Hematopoietic multipotent progenitor cell treated with erythropoietin and hydrocortisone succinate and interleukin-3 and kit ligand, for 17 days (in vitro differentiated cells): ENCODE data around the gene MIS18A.
"Not testable (repeated sequence)": the region's sequence is repeated elsewhere in the genome, so short reads cannot be mapped to it uniquely, and the experiment has no call there.

Experiments used
- DNase-seq: peaks from one replicate; pipeline ENCODE4 v3.0.0-alpha.2; 2015; ENCODE audit warnings: low spot score

MIS18A gene, protein sequence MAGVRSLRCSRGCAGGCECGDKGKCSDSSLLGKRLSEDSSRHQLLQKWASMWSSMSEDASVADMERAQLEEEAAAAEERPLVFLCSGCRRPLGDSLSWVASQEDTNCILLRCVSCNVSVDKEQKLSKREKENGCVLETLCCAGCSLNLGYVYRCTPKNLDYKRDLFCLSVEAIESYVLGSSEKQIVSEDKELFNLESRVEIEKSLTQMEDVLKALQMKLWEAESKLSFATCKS

DNA sequence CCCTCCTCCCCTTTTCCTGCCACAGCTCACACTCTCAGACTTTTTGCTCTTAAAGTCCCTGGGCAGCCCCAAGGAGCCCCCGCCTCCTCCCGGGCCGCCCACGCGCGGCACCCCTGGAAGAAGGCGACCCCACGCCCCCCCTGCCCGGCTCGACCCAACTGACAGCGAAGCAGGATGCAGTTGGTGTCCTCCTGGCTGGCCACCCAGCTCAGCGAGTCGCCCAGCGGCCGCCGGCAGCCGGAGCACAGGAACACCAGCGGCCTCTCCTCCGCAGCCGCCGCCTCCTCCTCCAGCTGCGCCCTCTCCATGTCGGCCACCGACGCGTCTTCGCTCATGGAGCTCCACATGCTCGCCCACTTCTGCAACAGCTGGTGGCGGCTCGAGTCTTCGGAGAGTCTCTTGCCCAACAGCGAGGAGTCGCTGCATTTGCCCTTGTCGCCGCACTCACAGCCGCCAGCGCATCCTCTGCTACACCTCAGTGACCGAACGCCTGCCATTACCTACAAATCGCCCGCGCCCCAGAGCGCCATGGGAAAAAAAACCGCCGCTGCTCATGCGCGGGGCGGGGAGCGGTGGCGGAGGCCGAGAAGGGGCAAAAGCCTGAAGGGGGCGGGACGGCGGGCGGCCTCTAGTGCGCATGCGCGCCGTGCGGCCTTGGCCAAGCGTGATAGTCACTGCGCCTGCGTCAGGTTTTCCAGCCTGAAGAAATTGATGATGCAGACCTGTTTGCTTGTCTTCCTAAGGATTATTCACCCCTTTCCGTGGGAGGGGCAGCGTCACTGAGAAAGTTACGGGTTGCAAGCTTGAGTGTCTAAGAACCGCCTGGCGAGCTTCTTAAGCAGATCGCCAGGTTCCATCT is at the start of gene MIS18A:
TSS of gene MIS18A (minus strand) at position 532 of the 859 bp plus-strand sequence. CDS start at position 497, 35 bp downstream.
- DNase-seq = peak; percentile 99

DNA sequence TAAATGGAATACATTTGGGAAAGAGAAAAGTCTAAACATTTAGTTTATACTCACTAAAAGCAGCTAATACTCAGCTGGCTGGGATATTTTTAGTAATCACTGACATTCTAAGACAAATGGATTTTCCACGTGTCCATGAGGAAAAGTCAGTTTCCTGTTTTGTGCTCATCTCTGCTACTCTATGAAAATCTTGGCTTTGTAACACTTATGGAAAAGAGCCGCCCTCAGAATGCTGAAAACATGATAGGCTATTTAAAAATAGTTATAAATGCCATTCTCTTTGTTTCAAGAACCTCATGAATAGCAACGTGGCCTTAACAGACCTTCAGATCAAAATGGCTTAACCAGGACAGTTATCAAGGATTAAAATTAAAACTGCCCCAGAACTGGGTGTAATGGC is 49.7 kb upstream of the MIS18A start:
- no peak for DNase-seq

DNA sequence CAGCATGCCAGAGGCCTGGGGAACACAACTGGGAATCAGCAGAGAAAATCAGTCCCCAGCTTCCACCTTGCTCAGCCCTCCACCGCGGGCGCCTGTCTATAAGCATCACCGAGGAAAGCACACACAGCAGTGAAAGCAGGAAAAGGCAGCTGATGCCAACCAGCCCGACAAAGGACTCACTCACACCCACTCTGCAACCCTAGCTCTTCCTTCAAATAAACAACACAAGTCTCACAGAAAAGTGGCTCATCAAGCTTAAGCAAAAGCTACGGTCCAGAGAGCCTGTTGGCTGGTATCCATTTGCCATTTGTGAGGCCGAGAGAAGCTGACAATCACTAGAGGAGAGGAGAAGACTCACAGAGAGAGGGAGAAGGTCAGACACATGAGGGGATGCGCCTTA is 46.9 kb upstream of the MIS18A start:
- DNase-seq = no peak

DNA sequence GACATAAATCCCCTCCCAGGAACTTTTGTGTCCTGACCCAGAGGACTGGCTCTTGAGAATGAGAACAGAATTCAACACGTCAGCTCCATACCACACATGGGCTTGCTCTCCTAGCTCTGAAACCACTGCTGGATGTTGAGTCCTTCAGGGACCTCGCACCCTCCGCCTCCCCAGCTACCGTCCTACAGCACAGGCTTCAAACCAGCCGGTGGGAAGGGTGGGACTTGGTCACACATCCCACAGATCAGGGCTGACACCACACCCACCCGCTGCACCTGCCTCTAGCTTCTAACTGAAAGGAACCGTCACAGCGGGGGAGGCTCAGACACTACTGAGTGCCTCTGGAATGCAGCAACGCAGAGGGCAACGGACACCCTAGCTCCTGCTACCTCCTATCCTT is 43.8 kb upstream of the MIS18A start:
- DNase-seq = no peak

DNA sequence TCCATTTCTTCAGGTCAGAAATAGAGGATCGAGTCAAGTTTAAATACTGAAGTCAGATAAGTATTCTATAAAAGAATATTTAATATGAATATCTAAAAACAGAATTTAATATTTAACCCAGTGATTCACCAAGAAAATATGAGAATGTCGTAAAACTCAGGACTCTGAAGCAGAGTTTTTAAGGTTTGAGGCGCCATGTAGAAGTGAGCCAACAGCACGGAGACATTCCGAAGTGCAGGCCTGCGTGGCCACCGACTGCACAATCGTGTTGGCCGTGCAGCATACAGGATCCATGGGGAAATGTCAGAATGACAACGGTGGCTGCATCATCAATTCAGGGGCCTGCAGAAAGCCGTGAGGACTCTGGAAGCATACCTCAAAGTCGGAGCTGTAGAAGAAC is 43.3 kb upstream of the MIS18A start:
- DNase-seq = no peak

DNA sequence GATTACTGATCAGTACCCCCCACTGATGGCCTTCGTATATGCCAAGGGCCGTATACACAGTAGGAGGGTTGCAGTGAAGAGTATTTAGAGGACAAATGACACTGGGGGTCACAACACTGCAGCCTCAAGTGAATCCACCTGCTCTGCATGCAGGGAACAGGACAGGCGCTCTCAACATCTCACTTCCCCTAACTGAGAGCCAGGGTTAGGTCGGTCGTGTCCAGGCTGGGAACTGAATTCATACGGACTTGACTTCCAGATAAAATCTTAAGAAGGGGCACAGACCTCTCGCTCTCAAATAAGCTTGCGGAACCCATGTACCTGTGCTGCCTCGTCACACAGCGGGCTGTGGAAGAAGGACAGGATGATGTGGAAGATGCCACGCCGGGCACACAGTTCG is 42.6 kb upstream of the MIS18A start:
- no peak for DNase-seq

DNA sequence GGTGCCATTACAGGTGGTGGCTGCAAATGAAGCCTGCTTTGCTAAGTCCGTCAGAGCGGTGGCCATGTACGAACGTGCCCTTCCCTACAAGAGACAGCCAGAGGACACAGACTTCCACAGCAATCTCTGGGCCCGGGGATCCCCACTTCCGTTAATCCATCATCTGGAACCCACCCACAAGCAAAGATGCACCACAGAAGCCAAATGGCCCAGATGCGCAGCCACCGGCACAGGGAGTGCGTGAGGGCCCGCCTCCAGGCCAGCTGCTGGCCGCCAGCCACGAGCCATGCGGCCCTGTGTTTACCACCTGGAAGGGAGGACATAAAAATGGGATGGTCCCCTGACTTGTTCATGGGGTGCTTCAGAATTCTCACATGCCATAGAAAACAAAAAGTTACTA is 41.9 kb upstream of the MIS18A start:
- DNase-seq = no peak

DNA sequence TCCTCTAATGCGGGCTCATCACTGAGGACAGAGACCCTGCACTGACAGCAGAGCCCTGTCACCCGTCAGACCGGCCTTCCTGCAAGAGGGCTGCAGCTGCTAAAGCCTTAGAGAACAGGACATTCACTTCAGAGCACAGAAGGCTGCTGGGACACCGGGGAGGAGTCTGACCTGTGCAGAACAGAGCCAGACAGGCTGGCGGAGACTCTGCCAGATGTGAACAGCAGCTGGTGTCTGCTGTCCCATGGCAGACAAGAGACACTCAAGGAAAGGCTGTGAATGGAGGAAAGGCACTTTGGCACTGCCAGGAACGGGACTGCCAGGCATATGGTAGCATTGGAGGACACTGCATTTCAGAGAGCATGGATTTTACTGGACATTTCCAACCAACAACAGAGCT is 41.2 kb upstream of the MIS18A start:
- no peak for DNase-seq

DNA sequence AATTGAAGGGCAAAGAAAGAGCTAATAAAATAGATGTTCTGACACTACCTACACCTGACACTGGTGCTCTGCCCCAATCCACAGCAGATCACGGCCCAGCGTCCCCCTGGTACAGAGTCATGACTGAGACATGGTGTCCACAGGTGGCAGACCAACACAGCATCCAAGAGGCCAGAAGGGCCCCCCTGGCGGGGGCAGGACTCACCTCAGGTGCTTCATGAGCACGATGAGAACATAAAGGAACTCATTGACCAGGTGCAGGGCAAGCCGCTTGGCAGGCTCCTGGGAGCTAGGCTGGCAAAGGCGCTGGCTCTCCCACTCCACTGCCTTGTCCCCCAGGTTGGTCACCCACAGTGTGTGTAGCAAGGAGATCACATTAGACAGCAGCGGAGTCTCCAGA is 40.2 kb upstream of the MIS18A start:
- DNase-seq = no peak

DNA sequence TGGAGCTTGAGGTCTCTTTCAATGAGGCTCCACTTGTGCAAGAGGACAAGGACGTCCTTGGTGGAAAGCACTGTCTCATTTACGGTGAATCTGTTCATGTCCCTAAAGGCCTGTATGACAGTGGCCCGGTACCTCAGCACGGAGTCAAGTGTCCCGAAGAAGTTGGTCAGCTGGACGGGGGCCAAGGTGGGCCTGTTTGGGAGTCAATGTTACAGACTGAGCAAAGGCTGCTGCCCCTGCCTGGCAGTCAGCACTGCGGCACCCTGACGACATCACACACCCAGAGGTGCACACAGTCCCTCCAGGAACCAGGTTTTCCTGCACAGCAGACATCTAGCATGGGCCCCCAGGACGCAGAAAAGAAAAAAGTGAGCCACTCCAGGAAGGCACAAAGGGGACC is 38.9 kb upstream of the MIS18A start:
- DNase-seq = no peak

DNA sequence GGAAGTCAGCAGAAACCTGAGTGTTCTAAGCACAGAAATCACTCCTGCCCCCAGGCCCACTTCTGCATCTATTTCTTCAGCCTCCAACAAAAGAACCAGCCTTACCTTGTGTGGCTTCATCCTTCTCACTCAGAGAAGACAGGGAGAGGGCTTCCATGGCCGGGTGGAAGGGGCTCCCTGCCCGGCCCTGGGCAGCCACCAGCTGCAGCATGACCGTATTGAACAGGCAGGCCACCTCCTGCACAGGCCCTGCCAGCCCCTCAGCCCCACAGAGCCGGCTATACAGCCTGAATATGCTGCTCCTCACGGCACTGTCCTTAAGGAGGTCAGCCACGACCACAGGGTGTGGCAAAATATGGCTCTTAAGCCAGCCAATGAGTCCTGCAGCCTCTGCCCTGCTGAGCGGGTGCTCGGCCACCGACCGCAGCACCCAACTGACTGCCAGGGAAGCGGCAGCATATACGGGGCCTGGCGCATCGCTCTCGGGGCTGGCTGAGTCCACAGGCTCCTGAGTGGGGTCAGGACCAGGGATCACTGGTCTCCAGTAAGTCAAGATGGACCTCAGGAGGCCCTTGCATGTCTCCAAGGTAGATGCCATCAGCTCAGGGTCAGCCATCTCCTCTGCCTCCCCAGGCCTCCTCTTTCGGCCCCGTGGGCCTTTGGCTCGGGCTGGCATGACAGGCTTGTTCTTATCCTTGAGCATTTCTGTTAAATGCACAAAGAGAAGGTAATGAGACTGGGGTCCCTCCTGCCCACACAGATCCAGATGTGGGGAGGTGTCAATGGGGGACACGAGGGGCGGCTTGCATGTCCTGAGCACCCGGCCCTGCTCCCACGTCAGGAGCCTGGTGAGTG is 37.7 kb upstream of the MIS18A start:
- DNase-seq = no peak

DNA sequence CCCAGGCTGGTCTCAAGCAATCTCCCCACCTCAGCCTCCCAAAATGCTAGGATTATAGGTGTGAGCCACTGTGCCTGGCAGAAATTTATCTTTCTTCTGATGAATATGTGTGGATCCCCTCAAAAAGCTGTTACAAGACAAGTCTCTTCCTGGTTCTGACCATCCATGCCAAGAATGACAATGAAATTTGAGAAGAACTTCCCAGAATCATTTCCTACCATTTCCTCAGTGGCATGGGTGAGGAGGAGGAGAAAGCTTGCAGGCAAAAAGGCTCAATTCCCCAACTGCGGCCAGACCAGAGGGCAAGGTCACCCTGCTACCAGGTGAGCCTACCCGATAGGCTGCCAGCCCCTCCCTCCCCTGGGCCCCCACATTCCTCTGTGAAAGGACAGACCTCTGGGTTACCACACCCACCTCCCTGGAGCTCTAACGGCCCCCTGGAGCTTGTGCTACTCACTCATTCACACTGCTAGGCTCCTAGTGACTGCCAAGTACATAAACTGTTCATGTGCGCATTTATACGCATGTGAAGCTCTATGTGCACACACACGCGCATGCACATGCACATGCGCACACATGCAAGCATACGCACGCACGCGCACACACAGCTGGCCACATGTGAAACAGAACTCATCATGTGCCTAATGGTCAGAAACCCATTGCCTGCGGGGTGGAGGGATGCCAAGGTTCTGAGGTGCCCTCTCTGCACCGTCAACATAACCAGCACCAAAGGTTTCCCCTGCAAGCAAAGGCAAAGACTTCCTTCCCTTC is 36.8 kb upstream of the MIS18A start:
- no peak for DNase-seq

DNA sequence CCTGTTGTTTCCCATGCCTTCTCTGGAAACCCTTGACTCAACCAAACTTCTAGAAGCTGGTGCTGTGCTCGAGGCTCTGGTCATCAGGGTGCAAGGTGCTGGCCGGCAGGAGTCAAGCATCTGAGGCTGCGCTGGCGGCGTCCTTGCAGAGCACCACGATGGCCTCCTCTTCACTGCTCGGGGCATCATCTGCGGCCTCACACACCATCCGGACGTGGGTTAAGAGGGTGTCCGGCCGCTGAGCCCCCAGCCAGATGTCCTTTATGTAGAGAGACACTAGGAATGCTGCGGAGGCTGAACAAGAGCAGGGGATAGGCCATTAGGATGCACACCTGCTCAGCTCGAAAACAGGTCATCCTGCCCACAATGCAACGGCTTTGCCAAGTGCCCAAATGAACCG is 36.0 kb upstream of the MIS18A start:
- DNase-seq = no peak

DNA sequence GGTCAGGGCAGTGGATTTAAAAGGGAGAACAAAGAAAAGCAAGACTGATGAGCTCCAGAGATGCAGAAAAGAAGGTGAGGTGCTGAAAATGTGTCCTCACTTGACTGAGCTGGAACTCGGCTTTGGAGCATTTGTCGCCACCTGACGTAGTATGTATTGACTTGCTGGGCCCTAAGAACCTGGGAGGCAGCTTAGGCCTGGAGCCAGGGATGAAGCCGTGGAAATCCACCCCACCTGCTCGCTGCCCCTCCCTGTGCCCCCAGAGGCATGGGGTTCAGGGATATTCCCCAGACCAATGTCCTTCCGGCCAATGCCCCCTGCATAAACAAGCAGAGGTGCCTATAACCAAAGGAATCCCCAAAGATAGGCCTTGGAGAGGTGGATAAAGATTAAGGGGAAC is 34.1 kb upstream of the MIS18A start:
- DNase-seq = no peak

DNA sequence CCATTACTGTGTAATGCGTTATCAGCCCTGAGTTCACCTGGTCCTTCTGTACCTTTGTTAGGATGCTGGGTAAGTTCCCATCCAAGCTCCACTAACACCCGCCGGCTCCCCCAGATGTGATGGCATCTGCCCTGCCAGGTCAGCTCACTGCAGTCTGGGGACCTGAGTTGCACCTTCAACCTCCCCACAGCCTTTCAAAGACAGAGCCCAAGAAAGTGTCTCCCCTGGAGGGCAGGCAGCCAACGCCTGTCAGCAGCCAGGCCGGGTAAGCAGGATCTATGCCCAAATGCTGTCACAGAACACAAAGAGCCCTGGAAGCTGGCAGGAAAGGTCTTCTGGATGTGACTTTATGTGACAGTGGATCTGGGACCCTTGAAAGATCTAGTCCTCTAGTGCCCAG is 33.5 kb upstream of the MIS18A start:
- no peak for DNase-seq

DNA sequence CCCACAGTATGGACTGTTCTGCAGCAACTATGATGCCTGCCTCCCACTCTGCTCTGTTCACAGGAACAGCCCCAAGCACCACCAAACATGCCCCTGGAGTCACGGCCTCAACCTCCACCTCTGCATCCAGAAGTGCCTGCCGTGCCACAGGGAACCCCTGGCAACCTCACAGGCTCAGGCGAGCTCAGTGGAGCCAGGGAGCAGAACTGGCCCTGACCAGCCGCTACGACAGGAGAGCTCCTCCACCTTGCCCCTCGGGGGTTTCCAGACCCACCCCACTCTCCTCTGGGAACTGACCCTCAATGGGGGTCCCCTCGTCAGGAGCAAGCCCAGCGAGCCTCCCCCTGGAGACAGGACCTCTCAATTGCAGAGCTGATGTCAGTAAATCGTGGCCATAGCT is 32.8 kb upstream of the MIS18A start:
- DNase-seq = no peak

DNA sequence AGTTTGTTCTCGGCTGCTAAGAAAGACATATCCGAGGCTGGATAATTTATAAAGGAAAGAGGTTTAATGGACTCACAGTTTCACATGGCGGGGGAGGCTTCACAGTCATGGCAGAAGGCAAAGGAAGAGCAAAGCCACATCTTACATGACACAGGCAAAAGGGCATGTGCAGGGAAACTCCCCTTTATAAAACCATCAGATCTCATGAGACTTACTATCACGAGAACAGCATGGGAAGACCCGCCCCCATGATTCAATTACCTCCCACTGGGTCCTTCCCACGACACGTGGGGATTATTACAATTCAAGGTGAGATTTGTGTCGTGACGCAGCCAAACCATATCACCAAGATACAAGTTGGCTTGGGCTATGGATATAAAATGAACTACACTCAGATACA is 32.1 kb upstream of the MIS18A start:
- not testable (repeated sequence) for DNase-seq

DNA sequence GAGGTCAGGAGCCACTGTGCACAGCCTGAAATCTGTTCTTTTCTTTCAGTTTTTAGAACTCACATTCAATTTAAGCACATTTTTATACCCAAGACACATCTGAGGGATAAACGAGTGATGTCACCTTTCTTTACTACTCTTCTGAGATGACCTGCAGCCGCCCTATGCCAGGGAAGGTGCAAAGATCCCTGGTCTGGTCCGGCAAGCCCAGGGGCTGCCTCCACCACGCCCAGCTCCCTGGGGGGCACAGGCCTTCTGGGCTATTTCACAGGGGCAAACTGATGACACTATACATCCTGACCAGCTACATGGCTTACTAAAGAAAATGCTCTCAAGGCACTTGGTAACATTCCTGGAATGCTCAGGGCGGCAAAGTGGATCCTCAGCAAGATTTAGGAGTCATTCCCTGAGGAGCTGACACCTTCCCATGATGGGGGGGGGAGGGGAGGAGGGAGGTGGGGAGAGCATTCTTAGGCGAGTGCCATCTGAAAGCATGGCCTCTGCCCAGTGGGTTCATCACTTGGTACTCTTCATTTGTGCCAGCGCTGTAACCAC is 31.1 kb upstream of the MIS18A start:
- DNase-seq = no peak

DNA sequence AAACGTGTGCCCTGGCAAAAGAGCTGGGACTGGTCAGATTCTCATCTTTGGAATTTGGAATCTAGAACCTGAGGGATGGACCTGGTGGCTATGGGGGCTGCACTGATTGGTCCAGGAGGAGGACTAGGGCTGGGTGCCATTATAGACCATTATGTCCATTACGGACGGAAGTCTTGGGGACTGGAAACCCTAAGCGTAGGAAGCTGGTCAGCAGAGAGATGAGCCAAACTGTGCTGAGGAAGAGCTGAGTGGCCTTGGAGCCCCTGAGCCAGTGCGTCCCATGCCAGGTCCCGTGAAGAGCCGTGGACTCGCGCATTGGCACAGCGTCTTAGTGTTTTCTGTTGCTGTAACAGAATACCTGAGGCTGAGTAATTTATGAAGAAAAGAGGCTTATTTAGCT is 29.8 kb upstream of the MIS18A start:
- DNase-seq = no peak

DNA sequence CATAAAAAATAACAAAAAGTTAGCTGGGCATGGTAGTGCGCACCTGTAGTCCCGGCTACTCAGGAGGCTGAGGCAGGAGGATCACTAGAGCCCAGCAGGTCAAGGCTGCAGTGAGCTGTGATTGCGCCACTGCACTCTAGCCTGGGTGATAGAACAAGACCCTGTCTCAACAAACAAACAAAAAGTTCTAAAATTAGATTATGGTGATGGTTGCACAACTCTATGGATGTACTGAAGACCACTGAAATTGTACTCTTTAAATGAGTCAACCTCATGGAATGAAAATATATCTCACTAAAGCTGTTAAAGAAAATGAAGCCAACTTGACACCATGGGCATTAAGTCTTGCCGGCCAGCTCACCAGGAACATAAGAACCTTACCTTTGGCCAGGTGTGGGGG is 28.9 kb upstream of the MIS18A start:
- DNase-seq = no peak

DNA sequence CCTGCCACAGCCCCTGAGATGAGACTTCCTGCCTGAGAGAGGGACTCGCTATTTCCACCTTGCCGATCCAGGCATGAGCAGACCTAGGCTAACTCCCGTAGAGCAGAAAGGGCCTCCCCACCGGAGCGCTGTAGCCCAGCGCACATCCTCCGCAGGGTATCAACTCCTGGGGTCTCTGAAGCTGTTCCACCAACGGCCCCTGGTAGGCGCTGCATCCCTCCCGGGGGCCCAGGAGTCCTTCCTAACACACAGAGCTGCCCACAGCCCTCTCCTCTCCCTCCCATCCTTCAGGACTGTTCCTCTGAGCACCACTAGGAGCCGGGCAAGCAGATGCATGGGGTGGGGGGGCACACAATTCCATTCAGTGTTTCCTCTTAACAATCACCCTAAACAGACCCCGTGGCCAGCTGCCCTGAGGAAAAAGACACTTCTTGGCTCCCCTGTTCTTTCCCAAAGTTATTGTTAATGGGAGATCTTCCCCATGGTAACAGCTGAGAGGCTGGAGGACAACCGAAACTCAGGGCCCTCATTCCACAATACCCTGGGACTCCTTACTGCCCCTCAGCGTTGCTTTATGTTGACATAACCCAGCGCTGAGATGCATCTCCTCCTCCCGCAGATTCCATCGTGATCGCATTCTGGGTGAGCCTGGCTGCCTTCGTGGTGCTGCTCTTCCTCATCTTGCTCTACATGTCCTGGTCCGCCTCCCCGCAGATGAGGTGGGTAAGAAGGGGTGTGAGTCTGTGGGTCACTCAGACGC is 27.4 kb upstream of the MIS18A start:
- DNase-seq = no peak
